Stimulated activated CD8-positive, alpha-beta memory T cell treated with anti-CD3 and anti-CD28 coated beads, Interleukin-7, amount 100 ng/mL, for 24 hours (primary cell): ENCODE measurements around the gene ADGRL2.

Experiments
- DNase-seq: peaks from one replicate; pipeline ENCODE4 v3.0.0-alpha.2; 2020; ENCODE audit warnings: low read depth

Gene ADGRL2

GRCh38 chr1:81990241-81990640, 189.5 kb downstream of the ADGRL2 start:
- no peak for DNase-seq

- DNase-seq: no peak
These were observed 197.4 kb downstream of the ADGRL2 start for GRCh38 chr1:81998165-81998564.

- DNase-seq: no peak
These were observed 198.6 kb downstream of the ADGRL2 start for GRCh38 chr1:81999364-81999763.

- DNase-seq: no peak
These were observed 199.5 kb downstream of the ADGRL2 start for GRCh38 chr1:82000221-82000620.

GRCh38 chr1:82001345-82001744, 200.6 kb downstream of the ADGRL2 start:
- DNase-seq: no peak

GRCh38 chr1:82007804-82008203, 207.1 kb downstream of the ADGRL2 start:
- no peak for DNase-seq

GRCh38 chr1:82013702-82014101, 213.0 kb downstream of the ADGRL2 start:
- DNase-seq: no peak

GRCh38 chr1:82015444-82015843, 214.7 kb downstream of the ADGRL2 start:
- DNase-seq: no peak

- DNase-seq: no peak
These were observed 217.6 kb downstream of the ADGRL2 start for GRCh38 chr1:82018319-82018718.

GRCh38 chr1:82019508-82019907, 218.8 kb downstream of the ADGRL2 start:
- DNase-seq: no peak

- no peak for DNase-seq
These were observed 230.1 kb downstream of the ADGRL2 start for GRCh38 chr1:82030830-82031229.

GRCh38 chr1:82032068-82032467, 231.3 kb downstream of the ADGRL2 start:
- DNase-seq: no peak

GRCh38 chr1:82034812-82035211, 234.1 kb downstream of the ADGRL2 start:
- DNase-seq: no peak
